ENCODE measurements around the gene MEF2C.

DNA sequence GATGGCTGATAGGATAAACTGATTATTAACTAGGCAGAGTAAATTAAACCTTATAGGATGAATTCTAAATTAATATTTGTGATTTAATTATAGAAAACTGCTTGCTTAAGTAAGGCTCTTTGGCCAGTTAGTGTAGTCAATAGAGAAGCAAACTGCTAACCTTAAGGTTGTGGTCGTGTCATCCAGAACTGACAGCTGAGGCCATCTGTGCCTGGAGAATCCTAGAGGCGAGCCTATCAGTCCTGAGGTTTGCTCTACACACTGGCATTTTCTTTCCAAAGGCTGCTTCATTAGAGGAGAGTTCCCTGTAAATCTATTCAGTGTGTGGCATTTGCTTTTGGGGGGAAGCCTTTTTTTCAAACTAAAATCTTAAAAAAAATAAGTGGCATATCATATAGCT, 169.2 kb downstream of the MEF2C start:
- TF ChIP-seq, protein P1, sequence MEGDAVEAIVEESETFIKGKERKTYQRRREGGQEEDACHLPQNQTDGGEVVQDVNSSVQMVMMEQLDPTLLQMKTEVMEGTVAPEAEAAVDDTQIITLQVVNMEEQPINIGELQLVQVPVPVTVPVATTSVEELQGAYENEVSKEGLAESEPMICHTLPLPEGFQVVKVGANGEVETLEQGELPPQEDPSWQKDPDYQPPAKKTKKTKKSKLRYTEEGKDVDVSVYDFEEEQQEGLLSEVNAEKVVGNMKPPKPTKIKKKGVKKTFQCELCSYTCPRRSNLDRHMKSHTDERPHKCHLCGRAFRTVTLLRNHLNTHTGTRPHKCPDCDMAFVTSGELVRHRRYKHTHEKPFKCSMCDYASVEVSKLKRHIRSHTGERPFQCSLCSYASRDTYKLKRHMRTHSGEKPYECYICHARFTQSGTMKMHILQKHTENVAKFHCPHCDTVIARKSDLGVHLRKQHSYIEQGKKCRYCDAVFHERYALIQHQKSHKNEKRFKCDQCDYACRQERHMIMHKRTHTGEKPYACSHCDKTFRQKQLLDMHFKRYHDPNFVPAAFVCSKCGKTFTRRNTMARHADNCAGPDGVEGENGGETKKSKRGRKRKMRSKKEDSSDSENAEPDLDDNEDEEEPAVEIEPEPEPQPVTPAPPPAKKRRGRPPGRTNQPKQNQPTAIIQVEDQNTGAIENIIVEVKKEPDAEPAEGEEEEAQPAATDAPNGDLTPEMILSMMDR (IDR thresholded peaks at IDR 0.05; ENCODE audit: low read length): no peak
- no peak for TF ChIP-seq EZH2 (IDR thresholded peaks at IDR 0.05; ENCODE audit: borderline replicate concordance, low read length)
